HepG2 (cell line): ENCODE results near the gene RAB29. TPM values are rescaled to one million over a fixed set of nuclear protein-coding genes. Genes with fewer than 3 reads are reported as not detected.

Source experiments
- ESRRA ChIP-seq: sonication (generic); formaldehyde crosslinking; IDR thresholded peaks from 2 replicates; pipeline ENCODE4 v1.5.1; 2020; ENCODE audit warnings: mild to moderate bottlenecking, low read depth, missing genetic modification reagents
- HDAC6 ChIP-seq: fragments of 200-600 bp; sonication (generic); IDR thresholded peaks from 2 replicates; pipeline ENCODE4 v1.7.0; 2017; ENCODE audit warnings: mild to moderate bottlenecking, antibody characterized with exemption, low read length, low read depth
- JUN ChIP-seq: sonication (generic); formaldehyde crosslinking; IDR thresholded peaks from 2 replicates; pipeline ENCODE4 v1.4.0; 2020; ENCODE audit warnings: mild to moderate bottlenecking, missing genetic modification reagents
- KAT2B ChIP-seq: fragments of 150-350 bp; IDR thresholded peaks from 2 replicates; pipeline ENCODE4 v1.6.1; 2014; ENCODE audit warnings: low read depth, low read length, borderline replicate concordance
- NBN ChIP-seq: fragments of 450-650 bp; conservative IDR thresholded peaks from 2 replicates; pipeline ENCODE4 v1.6.1; 2017
- NCOA1 ChIP-seq: sonication (generic); formaldehyde crosslinking; IDR thresholded peaks from 2 replicates; pipeline ENCODE4 v1.9.0; 2021; ENCODE audit warnings: missing genetic modification reagents
- NCOR1 ChIP-seq: fragments of 200-600 bp; sonication (generic); IDR thresholded peaks from 2 replicates; pipeline ENCODE4 v1.7.0; 2017; ENCODE audit warnings: antibody characterized with exemption, low read length, borderline replicate concordance
- NFE2L2 ChIP-seq: fragments of 150-350 bp; IDR thresholded peaks from 2 replicates; pipeline ENCODE4 v1.6.1; 2014; ENCODE audit warnings: low read length
- NR2F1 ChIP-seq, 2 experiments: fragments of 450-650 bp in 1 of 2; formaldehyde crosslinking in 1 of 2; IDR thresholded peaks; 2 replicates each; pipeline versions ENCODE4 v1.5.0 to v1.6.1; 2016 to 2020; ENCODE audit warnings: mild to moderate bottlenecking in 1 of 2, missing compliant biosample characterization in 1 of 2, missing genetic modification reagents in 1 of 2, moderate library complexity in 1 of 2
- RNF2 ChIP-seq: fragments of 450-650 bp; conservative IDR thresholded peaks from 2 replicates; pipeline ENCODE4 v1.6.1; 2016; ENCODE audit warnings: low read depth
- SALL1 ChIP-seq: sonication (generic); formaldehyde crosslinking; IDR thresholded peaks from 2 replicates; pipeline ENCODE4 v1.8.0; 2022; ENCODE audit warnings: mild to moderate bottlenecking, missing genetic modification reagents
- SP4 ChIP-seq: sonication (generic); formaldehyde crosslinking; IDR thresholded peaks from 2 replicates; pipeline ENCODE4 v1.8.1; 2023; ENCODE audit warnings: mild to moderate bottlenecking, missing genetic modification reagents
- TEAD3 ChIP-seq: optimal IDR thresholded peaks from 2 replicates; pipeline ENCODE3; 2016; ENCODE audit warnings: borderline replicate concordance
- ZC3H13 ChIP-seq: sonication (generic); formaldehyde crosslinking; IDR thresholded peaks from 2 replicates; pipeline ENCODE4 v1.8.1; 2023; ENCODE audit warnings: mild to moderate bottlenecking, missing genetic modification reagents, moderate library complexity
- ZFX ChIP-seq: sonication (generic); formaldehyde crosslinking; IDR thresholded peaks from 2 replicates; pipeline ENCODE4 v1.4.0; 2020; ENCODE audit warnings: mild to moderate bottlenecking, low read depth, missing genetic modification reagents, moderate library complexity
- ZNF292 ChIP-seq: sonication (generic); formaldehyde crosslinking; IDR thresholded peaks from 2 replicates; pipeline ENCODE4 v1.8.1; 2022; ENCODE audit warnings: mild to moderate bottlenecking, low read depth, missing genetic modification reagents, borderline replicate concordance
- ZNF33A ChIP-seq: sonication (generic); formaldehyde crosslinking; IDR thresholded peaks from 2 replicates; pipeline ENCODE4 v1.5.1; 2020; ENCODE audit warnings: missing genetic modification reagents, mild to moderate bottlenecking, moderate library complexity, borderline replicate concordance
- ZNF543 ChIP-seq: sonication (generic); formaldehyde crosslinking; IDR thresholded peaks from 2 replicates; pipeline ENCODE4 v1.4.0; 2020; ENCODE audit warnings: mild to moderate bottlenecking, missing genetic modification reagents
- ZNF615 ChIP-seq: sonication (generic); formaldehyde crosslinking; IDR thresholded peaks from 2 replicates; pipeline ENCODE4 v1.5.0; 2020; ENCODE audit warnings: mild to moderate bottlenecking, missing genetic modification reagents, borderline replicate concordance
- ZNF737 ChIP-seq: sonication (generic); formaldehyde crosslinking; IDR thresholded peaks from 2 replicates; pipeline ENCODE4 v1.5.0; 2020; ENCODE audit warnings: missing genetic modification reagents, mild to moderate bottlenecking, borderline replicate concordance
- polyA plus RNA-seq, 8 experiments: library from polyadenylated mRNA; depleted of rRNA in 3 of 8; stranded (reverse) in 7 of 8; unstranded in 1 of 8; fragments of >200 nt; fragmentation: Illumina TruSeq in 4 of 8; extraction: Trizol in 4 of 8; gene quantifications; 2 replicates each; pipeline versions ENCODE4 v1.2.1 to v1.2.3, GENCODE V29; 2011 to 2016; ENCODE audit warnings: low read depth in 4 of 8, missing spikeins in 1 of 8, mixed read lengths in 1 of 8; ENCODE audit not compliant: insufficient read depth in 1 of 8
- total RNA-seq, 5 experiments: library from RNA; depleted of rRNA; stranded (reverse); fragments of >200 nt; fragmentation: Illumina TruSeq; extraction: Trizol; gene quantifications; 2 replicates each; pipeline ENCODE4 v1.2.3, GENCODE V29; 2016; ENCODE audit warnings: low read depth in 1 of 5
- TF ChIP-seq, protein P1 (sequence below): sonication (generic); formaldehyde crosslinking; IDR thresholded peaks from 2 replicates; pipeline ENCODE4 v1.4.0; 2020; ENCODE audit warnings: mild to moderate bottlenecking, missing genetic modification reagents
- TF ChIP-seq, protein P2 (sequence below): sonication (generic); formaldehyde crosslinking; IDR thresholded peaks from 2 replicates; pipeline ENCODE4 v1.5.0; 2020; ENCODE audit warnings: missing genetic modification reagents, mild to moderate bottlenecking, borderline replicate concordance
- TF ChIP-seq, protein P3 (sequence below): sonication (generic); formaldehyde crosslinking; IDR thresholded peaks from 2 replicates; pipeline ENCODE4 v1.4.0; 2020; ENCODE audit warnings: missing genetic modification reagents

Gene RAB29
- total and polyA plus RNA-seq, 2 of the 13 experiments (the other 11 are each of a cell fraction or from before 2014, with no cell fraction given): 8.7 to 10.1 TPM

DNA sequence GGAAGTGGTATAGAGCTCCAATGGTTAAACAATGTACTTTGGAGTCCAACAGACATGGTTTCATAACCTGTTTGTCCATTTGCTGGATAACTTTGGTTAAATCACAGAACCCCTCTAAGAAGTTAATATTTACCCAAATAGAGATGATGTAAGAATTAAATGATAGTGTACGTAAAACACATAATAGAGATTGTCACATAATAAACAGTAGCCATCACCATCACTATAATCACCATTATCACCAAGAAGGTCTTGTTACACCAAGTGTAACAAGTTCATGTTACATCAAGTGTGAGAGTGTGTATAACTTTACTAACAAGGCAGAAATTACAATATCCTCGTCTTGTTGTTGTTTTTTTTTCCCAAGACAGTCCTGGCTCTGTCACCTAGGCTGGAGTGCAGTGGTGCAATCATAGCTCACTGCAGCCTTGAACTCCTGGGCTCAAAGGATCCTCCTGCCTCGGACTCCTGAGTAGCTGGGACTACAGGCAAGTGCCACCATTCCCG lies 48.6 kb downstream of the RAB29 start (continued):
- TF ChIP-seq, protein P1, sequence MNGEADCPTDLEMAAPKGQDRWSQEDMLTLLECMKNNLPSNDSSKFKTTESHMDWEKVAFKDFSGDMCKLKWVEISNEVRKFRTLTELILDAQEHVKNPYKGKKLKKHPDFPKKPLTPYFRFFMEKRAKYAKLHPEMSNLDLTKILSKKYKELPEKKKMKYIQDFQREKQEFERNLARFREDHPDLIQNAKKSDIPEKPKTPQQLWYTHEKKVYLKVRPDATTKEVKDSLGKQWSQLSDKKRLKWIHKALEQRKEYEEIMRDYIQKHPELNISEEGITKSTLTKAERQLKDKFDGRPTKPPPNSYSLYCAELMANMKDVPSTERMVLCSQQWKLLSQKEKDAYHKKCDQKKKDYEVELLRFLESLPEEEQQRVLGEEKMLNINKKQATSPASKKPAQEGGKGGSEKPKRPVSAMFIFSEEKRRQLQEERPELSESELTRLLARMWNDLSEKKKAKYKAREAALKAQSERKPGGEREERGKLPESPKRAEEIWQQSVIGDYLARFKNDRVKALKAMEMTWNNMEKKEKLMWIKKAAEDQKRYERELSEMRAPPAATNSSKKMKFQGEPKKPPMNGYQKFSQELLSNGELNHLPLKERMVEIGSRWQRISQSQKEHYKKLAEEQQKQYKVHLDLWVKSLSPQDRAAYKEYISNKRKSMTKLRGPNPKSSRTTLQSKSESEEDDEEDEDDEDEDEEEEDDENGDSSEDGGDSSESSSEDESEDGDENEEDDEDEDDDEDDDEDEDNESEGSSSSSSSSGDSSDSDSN (CRISPR knock-in tag): no peak
- no peak for TF ChIP-seq HDAC6
- TF ChIP-seq ZNF737 (CRISPR knock-in tag): no peak
- no peak for TF ChIP-seq ZFX
- TF ChIP-seq SALL1 (CRISPR knock-in tag): peak; percentile 47
- TF ChIP-seq NCOR1: peak; percentile 68
- TF ChIP-seq SP4: no peak
- no peak for TF ChIP-seq NBN
- TF ChIP-seq ZC3H13: no peak
- TF ChIP-seq ZNF292 (CRISPR knock-in tag): peak; percentile 56; the same call in 1 of the 2 replicates
- TF ChIP-seq ESRRA (CRISPR knock-in tag): no peak
- TF ChIP-seq NR2F1 (CRISPR knock-in tag; IDR thresholded peaks at IDR 0.05): no peak
- TF ChIP-seq NCOA1 (CRISPR knock-in tag): no peak
- no peak for TF ChIP-seq ZNF615 (CRISPR knock-in tag)
- TF ChIP-seq, protein P2, sequence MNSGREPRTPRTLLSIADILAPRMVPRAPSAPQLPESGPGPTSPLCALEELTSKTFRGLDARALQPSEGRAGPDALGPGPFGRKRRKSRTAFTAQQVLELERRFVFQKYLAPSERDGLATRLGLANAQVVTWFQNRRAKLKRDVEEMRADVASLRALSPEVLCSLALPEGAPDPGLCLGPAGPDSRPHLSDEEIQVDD (CRISPR knock-in tag): no peak
- no peak for TF ChIP-seq NFE2L2
- no peak for TF ChIP-seq ZNF33A (CRISPR knock-in tag)
- no peak for TF ChIP-seq KAT2B
- no peak for TF ChIP-seq JUN (CRISPR knock-in tag)
- TF ChIP-seq ZNF543 (CRISPR knock-in tag): no peak
- TF ChIP-seq TEAD3: no peak
- TF ChIP-seq RNF2: no peak
- TF ChIP-seq, protein P3, sequence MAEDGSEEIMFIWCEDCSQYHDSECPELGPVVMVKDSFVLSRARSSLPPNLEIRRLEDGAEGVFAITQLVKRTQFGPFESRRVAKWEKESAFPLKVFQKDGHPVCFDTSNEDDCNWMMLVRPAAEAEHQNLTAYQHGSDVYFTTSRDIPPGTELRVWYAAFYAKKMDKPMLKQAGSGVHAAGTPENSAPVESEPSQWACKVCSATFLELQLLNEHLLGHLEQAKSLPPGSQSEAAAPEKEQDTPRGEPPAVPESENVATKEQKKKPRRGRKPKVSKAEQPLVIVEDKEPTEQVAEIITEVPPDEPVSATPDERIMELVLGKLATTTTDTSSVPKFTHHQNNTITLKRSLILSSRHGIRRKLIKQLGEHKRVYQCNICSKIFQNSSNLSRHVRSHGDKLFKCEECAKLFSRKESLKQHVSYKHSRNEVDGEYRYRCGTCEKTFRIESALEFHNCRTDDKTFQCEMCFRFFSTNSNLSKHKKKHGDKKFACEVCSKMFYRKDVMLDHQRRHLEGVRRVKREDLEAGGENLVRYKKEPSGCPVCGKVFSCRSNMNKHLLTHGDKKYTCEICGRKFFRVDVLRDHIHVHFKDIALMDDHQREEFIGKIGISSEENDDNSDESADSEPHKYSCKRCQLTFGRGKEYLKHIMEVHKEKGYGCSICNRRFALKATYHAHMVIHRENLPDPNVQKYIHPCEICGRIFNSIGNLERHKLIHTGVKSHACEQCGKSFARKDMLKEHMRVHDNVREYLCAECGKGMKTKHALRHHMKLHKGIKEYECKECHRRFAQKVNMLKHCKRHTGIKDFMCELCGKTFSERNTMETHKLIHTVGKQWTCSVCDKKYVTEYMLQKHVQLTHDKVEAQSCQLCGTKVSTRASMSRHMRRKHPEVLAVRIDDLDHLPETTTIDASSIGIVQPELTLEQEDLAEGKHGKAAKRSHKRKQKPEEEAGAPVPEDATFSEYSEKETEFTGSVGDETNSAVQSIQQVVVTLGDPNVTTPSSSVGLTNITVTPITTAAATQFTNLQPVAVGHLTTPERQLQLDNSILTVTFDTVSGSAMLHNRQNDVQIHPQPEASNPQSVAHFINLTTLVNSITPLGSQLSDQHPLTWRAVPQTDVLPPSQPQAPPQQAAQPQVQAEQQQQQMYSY (CRISPR knock-in tag): no peak
